ENCODE measurements around the gene ACTMAP. TPM values are rescaled to one million over a fixed set of nuclear protein-coding genes. Genes with fewer than 3 reads are reported as not detected.

Gene ACTMAP
- total RNA-seq, 1 donor from 2014 or later = 9.6 TPM

DNA sequence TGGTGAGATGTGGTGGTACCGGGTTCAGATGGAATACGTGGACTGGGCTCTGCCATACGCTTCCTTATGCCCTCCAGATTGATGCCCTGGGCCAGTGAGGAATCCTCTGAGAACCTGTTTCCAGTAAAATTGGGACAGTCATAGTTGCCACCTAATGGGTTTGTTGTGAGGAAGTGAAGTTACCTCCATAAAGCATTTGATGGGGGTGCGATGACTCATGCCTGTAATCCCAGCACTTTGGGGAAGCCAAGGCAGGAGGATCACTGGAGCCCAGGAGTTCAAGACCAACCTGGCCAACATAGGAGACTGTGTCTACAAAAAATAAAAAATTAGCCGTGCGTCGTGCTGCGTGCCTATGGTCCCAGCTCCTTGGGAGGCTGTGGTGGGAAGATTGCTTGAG lies 5.5 kb upstream of the ACTMAP start:
- peak overlapping the region; percentile 43 for H3K4me2 ChIP-seq (ENCODE audit: low read length)
- Mint-ChIP-seq H3K36me3 (ENCODE audit: low read depth, unreplicated experiment) (peaks cover 26% of the 10 kb centered on the region), H3K27me3 (ENCODE audit: low read depth, unreplicated experiment) (no peaks in the 10 kb centered on the region), H3K4me3 (ENCODE audit: unreplicated experiment) (peak overlapping the region; percentile 45), H3K9me3 (ENCODE audit: unreplicated experiment) (no peaks in the 10 kb centered on the region), H3K27ac (ENCODE audit: unreplicated experiment) (no peak overlapping the region), H3K4me1 (ENCODE audit: low read depth, unreplicated experiment) (peaks cover 22% of the 10 kb centered on the region)
- no peak overlapping the region for H3K9ac ChIP-seq (ENCODE audit: low read length)
- H4K20me1 ChIP-seq (ENCODE audit: insufficient read depth, low read length) = peaks cover 60% of the 10 kb centered on the region
- DNase-seq (ENCODE audit: low read depth) (no peak), FAIRE-seq (no peak)
- H2AFZ ChIP-seq (ENCODE audit: low read depth, low read length) = no peak overlapping the region
- peaks cover 90% of the 10 kb centered on the region for H3K79me2 ChIP-seq (ENCODE audit: insufficient read depth, low read length)
- TF ChIP-seq EZH2 (IDR thresholded peaks at IDR 0.05; ENCODE audit: insufficient read depth, low read length) = no peak
- TF ChIP-seq, protein P1, sequence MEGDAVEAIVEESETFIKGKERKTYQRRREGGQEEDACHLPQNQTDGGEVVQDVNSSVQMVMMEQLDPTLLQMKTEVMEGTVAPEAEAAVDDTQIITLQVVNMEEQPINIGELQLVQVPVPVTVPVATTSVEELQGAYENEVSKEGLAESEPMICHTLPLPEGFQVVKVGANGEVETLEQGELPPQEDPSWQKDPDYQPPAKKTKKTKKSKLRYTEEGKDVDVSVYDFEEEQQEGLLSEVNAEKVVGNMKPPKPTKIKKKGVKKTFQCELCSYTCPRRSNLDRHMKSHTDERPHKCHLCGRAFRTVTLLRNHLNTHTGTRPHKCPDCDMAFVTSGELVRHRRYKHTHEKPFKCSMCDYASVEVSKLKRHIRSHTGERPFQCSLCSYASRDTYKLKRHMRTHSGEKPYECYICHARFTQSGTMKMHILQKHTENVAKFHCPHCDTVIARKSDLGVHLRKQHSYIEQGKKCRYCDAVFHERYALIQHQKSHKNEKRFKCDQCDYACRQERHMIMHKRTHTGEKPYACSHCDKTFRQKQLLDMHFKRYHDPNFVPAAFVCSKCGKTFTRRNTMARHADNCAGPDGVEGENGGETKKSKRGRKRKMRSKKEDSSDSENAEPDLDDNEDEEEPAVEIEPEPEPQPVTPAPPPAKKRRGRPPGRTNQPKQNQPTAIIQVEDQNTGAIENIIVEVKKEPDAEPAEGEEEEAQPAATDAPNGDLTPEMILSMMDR (IDR thresholded peaks at IDR 0.05; ENCODE audit: insufficient read depth, low read depth, low read length) = no peak
- H3K36me3 ChIP-seq (ENCODE audit: insufficient read depth, low read length) = peaks cover 21% of the 10 kb centered on the region
- H3K27ac ChIP-seq (ENCODE audit: low read depth, low read length) = no peak overlapping the region
- peaks cover 14% of the 10 kb centered on the region for H3K4me1 ChIP-seq (ENCODE audit: insufficient read depth, low read length)
- H3K9me3 ChIP-seq (ENCODE audit: insufficient read depth, low read depth, low read length) = no peaks in the 10 kb centered on the region
- no peak overlapping the region for H3K4me3 ChIP-seq (ENCODE audit: insufficient read depth, low read depth, low read length)
- no peaks in the 10 kb centered on the region for H3K27me3 ChIP-seq (ENCODE audit: insufficient read depth, low read length)

DNA sequence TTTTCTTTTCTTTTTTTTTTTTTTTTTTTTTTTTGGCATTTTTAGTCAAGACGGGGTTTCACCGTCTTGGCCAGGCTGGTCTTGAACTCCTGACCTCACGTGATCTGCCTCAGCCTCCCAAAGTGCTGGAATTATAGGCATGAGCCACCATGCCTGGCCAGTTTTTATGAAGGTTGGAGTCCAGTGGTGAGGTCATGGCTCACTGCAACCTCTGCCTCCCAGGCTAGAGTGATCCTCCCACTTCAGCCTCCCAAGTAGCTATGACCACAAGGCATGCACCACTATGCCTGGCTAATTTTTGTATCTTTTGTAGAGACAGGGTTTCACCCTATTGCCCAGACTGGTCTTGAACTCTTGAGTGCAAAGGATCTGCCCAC lies 5.0 kb upstream of the ACTMAP start:
- Histone ChIP-seq H3K27me3 (ENCODE audit: insufficient read depth, low read length) (no peaks in the 10 kb centered on the region), H3K9ac (ENCODE audit: low read length) (no peak overlapping the region), H4K20me1 (ENCODE audit: insufficient read depth, low read length) (peaks cover 54% of the 10 kb centered on the region), H3K4me1 (ENCODE audit: insufficient read depth, low read length) (peaks cover 14% of the 10 kb centered on the region), H2AFZ (ENCODE audit: low read depth, low read length) (no peak overlapping the region), H3K79me2 (ENCODE audit: insufficient read depth, low read length) (peaks cover 85% of the 10 kb centered on the region), H3K4me2 (ENCODE audit: low read length) (peak overlapping the region; percentile 43), H3K27ac (ENCODE audit: low read depth, low read length) (no peak overlapping the region), H3K9me3 (ENCODE audit: insufficient read depth, low read depth, low read length) (no peaks in the 10 kb centered on the region), H3K36me3 (ENCODE audit: insufficient read depth, low read length) (peaks cover 15% of the 10 kb centered on the region), H3K4me3 (ENCODE audit: insufficient read depth, low read depth, low read length) (no peak overlapping the region)
- TF ChIP-seq, protein P1 (IDR thresholded peaks at IDR 0.05; ENCODE audit: insufficient read depth, low read depth, low read length) = no peak
- no peak for TF ChIP-seq EZH2 (IDR thresholded peaks at IDR 0.05; ENCODE audit: insufficient read depth, low read length)
- DNase-seq (ENCODE audit: low read depth) (no peak), FAIRE-seq (no peak)
- Mint-ChIP-seq H3K27ac (ENCODE audit: unreplicated experiment) (no peak overlapping the region), H3K36me3 (ENCODE audit: low read depth, unreplicated experiment) (peaks cover 24% of the 10 kb centered on the region), H3K4me3 (ENCODE audit: unreplicated experiment) (peak overlapping the region; percentile 45), H3K27me3 (ENCODE audit: low read depth, unreplicated experiment) (no peaks in the 10 kb centered on the region), H3K4me1 (ENCODE audit: low read depth, unreplicated experiment) (peaks cover 22% of the 10 kb centered on the region), H3K9me3 (ENCODE audit: unreplicated experiment) (no peaks in the 10 kb centered on the region)

DNA sequence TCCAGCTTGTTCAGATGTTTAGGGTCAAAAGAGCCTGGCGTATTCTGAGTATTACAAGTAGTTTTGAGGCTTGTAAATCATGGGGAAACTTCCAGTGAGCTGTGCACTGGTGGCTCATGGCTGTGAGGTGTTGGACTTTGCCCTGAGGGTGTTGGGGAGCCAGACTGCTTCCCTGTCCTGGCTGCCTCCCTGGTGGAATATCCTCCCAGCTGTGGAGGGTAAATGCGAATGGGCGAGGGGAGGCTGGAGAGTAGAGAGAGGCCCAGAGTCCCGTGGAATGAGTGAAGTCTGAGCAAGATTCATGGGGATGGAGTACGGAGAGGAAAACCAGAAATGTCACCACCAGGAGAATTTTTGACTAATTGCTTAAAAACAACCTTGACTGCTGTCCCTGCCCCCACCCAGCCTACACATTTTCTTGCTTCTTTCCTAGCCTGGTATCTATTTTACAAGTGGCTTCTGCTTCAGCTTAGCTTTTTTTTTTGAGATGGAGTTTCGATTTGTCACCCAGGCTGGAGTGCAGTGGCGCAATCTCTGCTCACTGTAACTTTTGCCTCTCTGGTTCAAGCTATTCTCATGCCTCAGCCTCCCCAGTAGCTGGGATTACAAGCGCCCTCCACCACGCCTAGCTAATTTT lies 4.5 kb upstream of the ACTMAP start:
- Mint-ChIP-seq H3K4me1 (ENCODE audit: low read depth, unreplicated experiment) (peaks cover 22% of the 10 kb centered on the region), H3K27ac (ENCODE audit: unreplicated experiment) (peak overlapping the region; percentile 70), H3K4me3 (ENCODE audit: unreplicated experiment) (peak overlapping the region; percentile 52), H3K9me3 (ENCODE audit: unreplicated experiment) (no peaks in the 10 kb centered on the region), H3K27me3 (ENCODE audit: low read depth, unreplicated experiment) (no peaks in the 10 kb centered on the region), H3K36me3 (ENCODE audit: low read depth, unreplicated experiment) (peaks cover 24% of the 10 kb centered on the region)
- H3K27ac ChIP-seq (ENCODE audit: low read depth, low read length) = no peak overlapping the region
- peaks cover 10% of the 10 kb centered on the region for H3K36me3 ChIP-seq (ENCODE audit: insufficient read depth, low read length)
- H3K4me3 ChIP-seq (ENCODE audit: insufficient read depth, low read depth, low read length) = no peak overlapping the region
- TF ChIP-seq, protein P1 (IDR thresholded peaks at IDR 0.05; ENCODE audit: insufficient read depth, low read depth, low read length) = no peak
- TF ChIP-seq EZH2 (IDR thresholded peaks at IDR 0.05; ENCODE audit: insufficient read depth, low read length) = no peak
- peaks cover 80% of the 10 kb centered on the region for H3K79me2 ChIP-seq (ENCODE audit: insufficient read depth, low read length)
- H3K27me3 ChIP-seq (ENCODE audit: insufficient read depth, low read length) = no peaks in the 10 kb centered on the region
- peak overlapping the region; percentile 51 for H3K4me2 ChIP-seq (ENCODE audit: low read length)
- no peak for FAIRE-seq
- H3K4me1 ChIP-seq (ENCODE audit: insufficient read depth, low read length) = peaks cover 19% of the 10 kb centered on the region
- DNase-seq (ENCODE audit: low read depth) = no peak
- no peaks in the 10 kb centered on the region for H3K9me3 ChIP-seq (ENCODE audit: insufficient read depth, low read depth, low read length)
- H2AFZ ChIP-seq (ENCODE audit: low read depth, low read length) = no peak overlapping the region
- H4K20me1 ChIP-seq (ENCODE audit: insufficient read depth, low read length) = peaks cover 51% of the 10 kb centered on the region
- H3K9ac ChIP-seq (ENCODE audit: low read length) = peak overlapping the region; percentile 52

All from astrocyte (in vitro differentiated cells and primary cell).